NCI-H82 (cell line): ENCODE measurements around the gene FGFR3.

Experiments
- DNase-seq: peaks from one replicate; lab custom pipeline; 2025; lab: John Stamatoyannopoulos, UW

Gene FGFR3

DNA sequence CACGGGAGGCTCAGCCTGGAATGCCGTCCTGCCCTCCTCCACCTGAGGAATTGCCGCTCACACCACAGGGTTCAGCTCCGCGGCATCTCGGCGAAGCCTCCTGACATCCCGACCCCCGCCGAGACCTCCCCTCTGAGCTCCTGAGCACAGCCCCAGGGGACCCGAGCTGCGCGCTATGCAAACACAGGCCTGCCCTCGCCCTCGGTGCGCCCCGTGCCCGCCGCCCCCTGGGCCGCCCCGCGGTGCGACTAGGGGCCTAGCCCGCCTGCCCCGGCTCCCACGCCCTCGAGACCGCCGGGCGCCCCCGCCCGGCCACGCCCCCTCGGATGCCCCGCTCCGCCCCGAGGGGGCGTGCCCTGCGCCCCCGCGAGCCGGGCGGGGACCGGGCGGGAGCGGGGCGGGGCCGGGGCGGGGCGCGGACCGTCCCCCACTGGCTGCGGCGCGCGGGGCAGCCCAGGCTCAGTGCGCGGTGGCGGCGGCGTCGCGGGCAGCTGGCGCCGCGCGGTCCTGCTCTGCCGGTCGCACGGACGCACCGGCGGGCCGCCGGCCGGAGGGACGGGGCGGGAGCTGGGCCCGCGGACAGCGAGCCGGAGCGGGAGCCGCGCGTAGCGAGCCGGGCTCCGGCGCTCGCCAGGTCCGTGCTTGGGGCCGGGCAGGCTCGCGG is at the start of gene FGFR3:
Gene FGFR3 (plus strand): TSS at position 462 of the 664 bp plus-strand sequence. CDS start 642 bp downstream, outside the sequence.
- peak; percentile 61 for DNase-seq

DNA sequence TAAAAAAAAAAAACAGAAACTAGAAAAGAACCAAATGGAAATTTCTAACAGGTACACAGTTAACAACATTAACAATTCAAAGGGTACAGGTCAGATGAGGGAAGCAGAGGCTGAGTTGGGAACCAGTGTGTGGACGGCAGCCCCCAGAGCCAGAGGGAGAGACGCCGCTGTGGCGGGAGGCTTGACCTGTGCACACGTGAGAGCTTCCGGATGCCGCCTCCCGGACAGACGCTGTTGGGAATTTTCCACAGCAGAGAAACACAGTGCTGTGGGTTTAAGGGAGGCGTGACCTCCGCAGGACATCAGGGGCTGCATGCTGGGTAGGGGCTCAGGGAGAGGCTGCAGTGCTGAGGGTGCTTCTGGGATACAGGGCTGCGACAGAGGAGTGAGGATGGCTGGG is 49.5 kb upstream of the FGFR3 start:
- no peak for DNase-seq

DNA sequence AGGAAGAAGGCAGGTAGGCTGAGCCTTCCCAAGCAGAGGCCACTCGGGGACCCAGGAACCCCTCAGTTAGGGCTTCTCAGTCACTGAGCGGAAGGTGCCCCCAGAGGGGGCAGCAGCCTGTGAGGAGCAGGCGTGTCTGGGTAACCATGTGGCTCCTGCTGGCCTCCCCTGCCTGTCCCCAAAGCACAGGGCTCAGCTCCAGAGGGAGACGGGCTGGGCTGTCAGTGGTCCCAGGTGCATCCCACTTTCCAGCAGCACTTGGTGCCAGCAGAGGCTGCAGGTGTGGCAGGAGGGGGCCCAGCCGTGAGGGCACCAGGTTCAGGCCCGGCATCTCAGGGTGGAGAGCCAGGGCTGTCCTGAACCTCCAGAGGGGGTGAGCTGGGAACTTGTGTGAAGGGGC is 49.1 kb upstream of the FGFR3 start:
- no peak for DNase-seq

DNA sequence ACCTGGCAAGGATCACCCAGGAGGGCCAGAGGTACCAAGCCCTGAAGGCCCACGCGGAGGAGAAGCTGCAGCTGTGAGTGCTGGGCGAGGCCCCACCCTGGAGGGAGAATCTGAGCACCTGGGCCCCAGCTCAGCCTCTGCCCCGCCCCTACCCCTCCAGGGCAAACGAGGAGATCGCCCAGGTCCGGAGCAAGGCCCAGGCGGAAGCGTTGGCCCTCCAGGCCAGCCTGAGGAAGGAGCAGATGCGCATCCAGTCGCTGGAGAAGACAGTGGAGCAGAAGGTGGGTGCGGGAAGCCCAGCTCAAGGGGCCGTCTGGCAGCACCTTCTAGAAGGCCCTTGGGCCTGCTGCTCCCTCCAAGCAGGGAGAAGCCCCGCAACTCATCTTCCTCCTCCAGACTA is 48.5 kb upstream of the FGFR3 start:
- DNase-seq, result no peak

DNA sequence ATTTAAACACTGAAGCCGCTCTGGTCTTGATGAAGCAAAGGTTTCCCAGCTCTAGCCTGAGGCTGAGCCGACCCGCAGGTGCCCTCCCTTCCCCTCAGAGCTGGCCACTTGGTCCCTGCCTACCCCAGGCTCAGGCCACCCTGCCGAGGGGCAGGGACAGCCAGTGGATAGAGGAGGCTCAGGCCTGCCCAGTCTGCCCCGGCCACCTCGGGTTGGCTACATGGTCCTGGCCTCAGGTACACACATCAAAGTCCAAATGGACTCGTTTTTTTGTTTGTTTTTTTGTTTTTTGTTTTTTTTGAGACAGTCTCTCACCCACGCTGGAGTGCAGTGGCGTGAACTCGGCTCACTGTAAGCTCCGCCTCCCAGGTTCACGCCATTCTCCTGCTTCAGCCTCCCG is 47.9 kb upstream of the FGFR3 start:
- DNase-seq, result no peak

DNA sequence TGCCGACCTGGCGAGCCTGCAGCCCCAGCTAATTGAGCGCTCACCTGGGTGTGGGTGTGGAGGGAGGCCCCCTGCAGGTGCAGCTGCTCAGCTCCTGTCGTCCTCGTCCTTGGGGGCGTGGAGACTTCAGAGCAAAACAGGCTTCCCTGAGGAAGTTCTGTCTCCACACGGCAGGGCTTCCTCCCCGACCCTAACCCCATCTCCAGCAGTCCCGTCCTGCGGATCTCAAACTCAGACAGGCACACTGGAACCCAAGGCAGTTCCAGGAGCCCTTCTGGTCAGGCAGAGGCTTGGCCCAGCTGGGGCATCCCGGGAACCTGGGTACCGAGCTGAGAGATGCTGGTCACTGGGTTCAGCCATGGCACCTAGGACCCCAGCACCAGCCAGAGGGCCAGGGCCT is 47.4 kb upstream of the FGFR3 start:
- DNase-seq, result no peak

DNA sequence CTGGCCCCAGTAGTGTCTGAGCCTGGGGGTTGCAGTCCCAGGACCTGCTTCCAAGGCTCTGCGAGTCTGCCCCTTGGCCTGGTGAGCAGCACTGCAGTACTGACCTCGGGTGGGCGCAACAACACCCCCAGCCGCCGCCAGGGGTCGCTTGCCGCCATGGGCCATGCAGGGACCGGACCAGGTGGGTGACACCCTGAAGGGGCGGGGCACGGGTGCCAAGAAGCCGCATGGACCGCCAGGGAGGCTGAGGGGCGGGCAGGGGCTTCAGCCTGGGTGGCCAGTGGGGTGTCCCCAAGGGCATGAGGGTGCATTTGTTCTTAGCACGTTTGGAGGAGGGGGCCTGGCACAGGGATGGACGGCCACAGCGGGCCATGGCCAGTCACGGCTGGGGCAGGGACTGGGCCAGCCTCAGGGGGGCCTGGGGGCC is 46.8 kb upstream of the FGFR3 start:
- DNase-seq, result peak; percentile 92

DNA sequence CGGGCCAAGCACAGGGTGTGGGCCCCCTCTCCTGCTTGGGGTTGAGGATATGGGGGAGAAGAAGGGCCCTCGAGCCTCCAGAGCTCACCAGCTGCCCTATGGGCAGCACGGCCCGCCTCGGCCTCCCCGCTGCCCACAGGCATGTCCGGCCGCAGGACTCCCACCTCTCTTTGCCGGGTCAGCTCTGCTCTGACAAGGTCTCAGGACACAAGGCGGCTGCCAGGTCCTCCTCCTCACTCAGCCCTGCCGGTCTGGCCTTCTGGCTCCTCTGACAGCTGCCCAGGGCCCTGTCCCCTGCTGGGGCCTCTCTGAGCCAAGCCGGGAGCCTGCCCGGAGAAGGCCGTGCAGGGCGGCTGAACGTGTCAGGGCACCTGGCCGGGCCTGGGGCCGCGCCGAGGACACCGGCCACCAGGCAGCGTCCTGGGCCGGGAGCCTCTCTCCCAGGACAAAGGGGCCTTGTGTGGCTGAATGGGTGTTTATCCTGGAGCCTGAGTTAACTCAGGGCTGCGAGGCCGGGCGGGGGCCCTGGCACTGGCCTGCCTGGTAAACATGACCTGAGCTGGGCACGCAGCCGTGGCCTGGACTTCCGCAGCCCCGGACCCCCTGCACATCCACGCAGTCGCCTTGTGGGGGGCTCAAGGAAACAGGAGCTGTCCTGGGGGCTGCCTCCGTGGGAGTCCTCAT is 46.0 kb upstream of the FGFR3 start:
- no peak for DNase-seq

DNA sequence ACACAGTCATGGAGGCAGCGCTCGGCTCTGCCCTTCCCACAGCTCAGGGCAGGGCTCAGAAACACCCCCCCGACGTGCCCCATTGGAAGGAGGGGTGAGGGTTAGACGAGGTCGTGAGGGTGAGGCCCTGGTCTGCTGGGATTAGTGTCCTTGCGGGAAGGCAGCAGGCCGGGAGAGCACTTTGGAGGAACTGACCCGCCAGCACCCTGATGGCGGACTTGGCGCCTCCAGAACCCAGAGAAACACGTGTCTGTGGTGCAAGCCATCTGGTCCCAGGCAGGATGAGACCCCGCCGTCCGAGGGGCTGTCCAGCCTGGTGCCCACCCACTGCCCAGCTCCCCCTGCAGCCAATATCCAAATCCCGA is 45.5 kb upstream of the FGFR3 start:
- peak; percentile 33 for DNase-seq

DNA sequence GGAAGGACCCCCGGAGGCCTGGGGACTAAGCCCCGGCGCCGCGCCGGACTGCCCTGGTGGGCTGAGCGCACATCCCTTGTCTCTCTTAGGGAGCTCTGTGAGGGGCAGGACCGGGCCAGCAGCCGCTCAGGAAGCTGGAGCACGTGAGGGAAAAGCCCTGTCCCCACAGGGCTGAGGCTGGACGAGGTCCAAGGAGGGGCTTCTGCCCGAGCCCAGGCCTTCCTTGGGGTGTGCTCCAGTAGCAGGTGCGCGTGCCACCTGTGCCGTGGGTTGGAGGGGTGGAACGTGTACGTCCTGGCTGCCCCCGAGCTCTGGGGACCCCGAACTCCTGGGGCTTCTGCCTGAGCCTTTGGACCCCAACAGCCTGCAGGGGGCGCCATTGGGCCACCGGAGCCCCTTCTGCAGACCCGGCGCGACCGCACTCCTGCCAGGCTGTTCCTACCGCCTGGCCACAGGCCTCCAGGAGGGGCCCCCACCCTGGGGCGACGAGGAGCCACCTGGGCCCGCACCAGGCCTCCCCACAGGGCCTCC is 44.6 kb upstream of the FGFR3 start:
- peak; percentile 89 for DNase-seq

DNA sequence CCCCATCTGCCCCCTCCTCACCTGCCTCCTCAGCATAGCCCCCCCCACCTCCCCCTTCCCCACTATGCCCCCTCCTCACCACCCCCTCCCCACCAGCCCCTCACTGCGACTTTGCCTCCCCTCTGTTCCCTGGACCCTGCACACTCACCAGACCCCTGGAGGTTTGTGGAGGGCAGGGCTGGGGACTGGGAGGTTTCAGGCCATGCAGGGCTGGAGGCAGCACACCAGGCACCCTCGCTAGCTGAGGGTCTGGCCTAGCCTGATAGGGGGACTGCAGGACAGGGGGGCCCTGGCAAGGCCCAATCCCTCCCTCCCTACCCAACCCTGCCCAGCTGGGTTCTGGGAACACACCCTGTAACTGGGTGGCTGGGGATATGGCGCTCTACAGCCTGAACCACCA is 43.7 kb upstream of the FGFR3 start:
- DNase-seq, result peak; percentile 37

DNA sequence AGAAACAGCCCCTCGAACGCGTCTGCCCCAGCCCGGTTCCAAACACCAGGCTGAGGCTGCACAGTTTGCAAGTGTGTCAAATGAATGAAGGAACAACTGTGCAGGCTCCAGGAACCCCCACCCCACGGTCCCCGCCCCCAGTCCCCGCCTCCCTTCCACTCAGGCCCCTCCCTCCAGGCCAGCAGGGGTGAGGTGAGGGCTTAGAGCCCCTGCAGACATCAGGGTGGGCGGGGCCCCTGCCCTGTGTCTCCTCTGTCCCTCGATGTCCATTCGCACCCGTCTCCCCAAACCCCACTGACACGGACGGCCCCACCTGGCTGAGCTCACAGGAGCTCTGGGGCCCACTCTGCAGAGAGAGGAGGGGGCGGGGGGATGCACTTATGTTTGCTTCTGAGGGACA is 43.3 kb upstream of the FGFR3 start:
- peak; percentile 37 for DNase-seq

DNA sequence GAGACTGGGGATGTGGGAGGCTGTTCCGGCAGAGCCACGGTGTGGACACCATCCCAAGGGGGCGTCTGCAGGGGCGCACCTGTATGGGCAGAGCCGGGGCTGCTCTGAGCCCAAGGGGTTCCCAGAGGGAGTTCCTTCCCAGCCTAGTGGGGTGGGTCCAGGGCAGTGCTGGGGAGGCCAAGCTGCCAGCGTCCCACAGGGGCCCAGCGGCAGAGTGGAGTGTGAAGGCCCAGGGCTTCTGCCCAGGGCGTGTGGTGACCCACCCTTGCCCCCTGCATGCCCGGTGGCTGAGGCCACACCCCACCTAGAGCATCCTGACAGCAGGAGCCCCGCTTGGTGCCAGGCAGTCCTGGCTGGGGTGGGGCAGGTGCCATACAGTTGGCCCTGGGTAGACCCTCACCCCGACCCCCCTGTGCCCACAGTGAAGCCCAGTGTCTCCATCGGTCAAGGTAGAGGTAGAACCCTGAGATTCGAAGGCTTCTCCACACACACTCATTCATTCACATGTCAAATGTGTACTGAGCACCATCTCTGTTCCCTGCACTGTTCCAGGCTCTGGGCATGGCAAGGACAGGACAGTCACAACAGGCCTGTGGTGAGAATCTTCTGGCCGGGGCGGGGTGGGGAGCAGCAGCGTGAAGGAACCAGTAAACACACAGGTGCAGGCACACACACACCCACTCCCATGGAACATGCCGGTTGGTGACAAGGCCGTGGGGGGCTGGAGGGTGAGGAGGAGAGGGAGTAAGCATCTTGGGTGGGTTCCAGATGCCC is 42.5 kb upstream of the FGFR3 start:
- no peak for DNase-seq

DNA sequence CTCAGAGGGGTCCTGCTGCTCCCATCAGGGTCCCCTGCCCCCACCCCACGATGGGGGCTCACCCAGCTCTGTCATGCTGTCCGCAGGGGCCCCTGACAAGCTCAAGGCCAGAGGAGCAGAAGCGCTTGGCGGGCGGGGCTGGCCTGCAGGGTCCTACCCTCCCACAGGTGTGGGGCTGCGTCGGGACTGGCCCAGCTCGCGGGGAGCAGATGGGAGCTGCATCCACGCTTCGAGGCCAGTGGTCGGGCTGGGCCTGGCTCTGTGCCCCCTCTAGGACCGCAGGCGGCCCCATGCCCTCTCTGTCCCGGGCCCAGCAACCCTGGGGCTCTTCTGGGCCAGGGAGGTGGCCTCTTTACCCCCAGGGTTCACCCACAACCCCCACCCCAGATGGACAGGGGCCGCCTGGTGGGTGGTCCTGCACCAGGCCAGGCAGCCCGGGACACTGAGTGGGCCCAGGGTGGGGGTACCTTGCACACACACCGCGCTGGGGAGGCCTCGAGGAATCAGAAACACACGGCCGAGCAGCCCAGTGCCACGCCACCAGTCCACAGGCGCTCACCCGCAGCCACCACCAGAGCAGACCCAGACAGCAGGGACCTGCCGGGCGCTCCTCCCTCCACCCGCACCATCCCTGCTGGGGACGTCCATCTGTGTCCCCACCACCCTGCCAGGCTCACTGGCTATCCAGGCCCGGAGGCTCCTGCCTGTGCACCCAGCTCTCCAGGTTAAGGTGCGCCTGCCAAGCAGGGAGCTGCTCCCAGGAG is 41.8 kb upstream of the FGFR3 start:
- no peak for DNase-seq

DNA sequence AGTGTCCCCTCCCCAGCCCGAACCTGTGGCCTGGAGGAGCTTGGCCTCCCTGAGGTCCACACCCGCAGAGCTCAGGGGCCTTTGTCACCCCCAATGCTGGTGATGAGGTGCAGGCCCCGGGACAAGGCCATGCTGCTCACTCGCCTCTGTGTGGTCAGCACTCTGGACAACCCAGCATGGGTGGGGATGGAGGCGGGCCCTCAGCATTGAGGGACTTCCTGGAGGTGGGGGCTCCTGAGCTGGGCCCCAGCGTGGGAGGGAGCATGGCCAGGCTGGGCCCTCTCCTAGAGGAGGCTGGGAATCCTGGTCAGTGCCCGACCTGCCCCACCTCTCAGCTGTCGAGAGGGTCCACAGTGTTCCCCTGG is 41.2 kb upstream of the FGFR3 start:
- no peak for DNase-seq

DNA sequence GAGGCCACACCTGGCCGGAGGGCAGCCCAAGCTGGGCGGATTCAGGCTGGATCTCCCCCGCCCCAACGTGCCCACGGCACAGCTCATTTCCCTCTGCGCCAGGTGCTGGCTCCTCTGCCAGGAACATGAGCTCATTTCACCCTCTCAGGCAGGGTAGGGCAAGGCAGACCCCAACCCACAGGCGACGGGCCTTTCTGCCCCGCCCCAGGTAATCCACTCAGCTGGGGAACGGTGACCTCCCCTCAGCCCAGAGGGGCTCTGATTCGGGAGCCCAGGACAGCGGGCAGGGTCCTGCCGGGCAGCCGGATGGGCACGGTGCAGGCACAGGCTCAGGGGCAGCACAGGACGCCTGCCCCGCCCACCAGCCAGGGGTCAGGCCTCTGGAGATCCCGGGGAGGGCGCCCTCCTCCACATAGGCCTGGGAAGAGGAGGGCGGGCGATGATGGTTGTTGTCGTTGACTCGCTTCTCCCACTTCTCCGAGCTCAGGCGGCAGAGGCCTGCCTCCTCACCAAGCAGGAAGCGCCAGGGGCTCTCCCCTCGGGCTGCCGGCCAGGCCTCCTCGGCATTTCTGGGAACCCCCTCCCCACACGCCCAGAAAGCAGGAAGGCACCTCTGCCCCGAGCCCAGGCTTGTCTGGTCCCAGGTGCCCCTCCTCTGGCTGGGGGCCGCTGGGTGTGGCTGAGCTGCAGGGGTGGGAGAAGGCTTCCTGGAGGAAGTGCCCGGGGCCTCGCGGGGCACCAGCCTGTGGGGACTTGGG is 40.6 kb upstream of the FGFR3 start:
- no peak for DNase-seq

DNA sequence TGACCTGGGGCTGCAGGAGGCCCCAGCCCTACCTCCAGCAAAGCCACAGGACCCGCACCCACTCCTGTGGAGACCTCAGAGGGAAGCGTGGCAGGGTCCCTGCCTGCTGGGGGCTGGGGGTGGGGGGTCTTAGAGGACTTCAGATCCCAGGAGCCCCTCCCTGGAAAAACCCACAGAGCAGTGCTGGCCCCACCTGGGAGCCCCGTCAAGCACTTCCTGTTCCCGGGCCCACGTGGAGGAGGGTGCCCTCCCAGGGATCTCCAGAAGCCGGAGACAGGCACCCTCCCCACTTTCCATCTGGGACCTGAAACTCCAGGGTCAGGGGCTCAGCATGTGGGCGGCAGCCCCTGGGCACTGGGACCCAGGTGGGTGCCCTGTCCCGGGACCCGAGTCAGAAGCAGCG is 39.8 kb upstream of the FGFR3 start:
- DNase-seq, result no peak

DNA sequence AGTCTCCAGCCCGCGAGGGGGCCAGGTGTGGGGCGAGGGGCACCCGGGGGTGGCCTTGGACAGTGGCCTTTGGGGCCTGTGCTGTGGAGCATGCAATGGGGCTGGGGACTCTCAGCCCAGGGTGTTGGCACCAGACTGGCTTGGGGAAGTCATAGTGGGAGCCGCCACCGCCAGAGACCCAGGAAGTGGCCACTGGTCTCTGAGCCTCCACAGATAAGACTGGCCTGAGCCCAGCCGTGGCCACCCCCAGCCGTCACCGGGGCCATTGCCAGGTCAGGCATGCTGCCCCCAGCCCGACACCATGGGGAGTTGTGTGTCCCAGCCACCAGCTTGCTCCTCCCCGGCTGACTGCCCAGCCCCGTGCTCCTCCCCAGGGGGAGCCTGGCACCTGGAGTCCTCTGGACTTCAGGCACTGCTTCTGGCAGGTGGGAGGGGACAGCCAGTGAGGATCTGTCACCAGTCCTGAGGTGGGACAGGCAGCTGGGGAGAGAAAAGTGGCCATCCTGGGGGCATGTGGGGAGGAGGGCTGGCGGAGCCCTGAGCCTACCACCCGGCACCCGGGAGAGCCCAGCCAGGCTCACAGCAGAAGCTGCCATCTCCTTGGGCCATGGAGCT is 39.3 kb upstream of the FGFR3 start:
- no peak for DNase-seq

DNA sequence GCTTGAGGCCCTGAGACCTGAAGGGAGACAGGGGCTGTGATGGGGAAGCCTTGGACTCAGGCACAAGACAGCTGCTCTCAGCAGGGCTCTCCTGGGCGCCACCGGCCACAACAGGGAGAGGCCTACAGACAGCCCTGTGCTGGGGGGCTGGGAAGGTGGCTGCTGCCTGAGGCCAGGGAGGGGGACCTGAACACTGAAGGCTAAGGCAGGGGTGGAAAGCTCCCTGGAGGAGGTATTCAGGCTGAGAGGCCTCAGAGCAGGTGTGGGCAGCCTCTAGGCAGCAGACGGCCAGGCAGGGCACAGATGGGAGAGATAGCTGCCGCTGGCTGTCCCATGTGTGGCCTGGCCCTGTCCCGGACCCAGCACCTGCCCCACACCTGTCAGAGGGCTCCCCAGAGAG is 38.8 kb upstream of the FGFR3 start:
- DNase-seq, result no peak

DNA sequence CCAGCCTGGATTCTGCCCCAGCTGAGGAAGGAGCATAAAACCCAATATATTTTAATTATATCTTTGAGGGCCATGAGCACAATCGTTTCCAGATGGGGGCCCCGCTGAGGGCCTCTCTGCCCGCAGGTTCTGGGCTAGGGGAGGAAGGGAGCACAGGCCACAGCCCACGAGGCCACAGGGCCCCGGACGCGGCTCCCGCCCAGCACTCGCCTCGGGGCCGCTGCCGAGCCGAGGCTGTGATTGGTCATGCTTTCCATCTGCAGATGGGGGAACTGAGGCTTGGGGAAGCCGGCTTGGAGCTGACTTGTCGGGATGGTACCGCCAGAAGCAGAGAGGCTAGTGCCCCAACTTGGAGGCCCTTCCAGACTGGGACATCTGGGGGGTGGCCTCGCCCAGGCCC is 37.8 kb upstream of the FGFR3 start:
- DNase-seq, result no peak

DNA sequence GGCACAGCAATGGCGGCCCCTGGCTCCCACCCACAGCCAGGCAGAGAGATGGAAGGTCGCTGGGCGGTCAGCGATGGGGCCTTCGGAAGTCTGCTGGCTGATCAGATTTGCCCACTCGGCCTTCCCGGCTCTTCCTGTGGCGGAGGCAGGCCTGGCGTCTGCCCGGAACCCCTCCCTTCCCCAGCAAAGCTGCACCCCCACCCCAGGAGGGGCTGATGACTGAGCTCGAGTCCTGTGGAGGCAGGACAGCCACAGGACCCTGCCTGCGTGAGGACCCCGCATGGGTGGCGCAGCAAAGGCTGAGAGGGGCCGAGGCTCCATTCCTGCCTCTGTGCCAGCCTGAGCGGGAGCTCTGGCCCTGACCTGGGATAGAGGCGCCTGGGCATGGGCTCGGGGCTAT is 37.0 kb upstream of the FGFR3 start:
- DNase-seq, result no peak
